Measurements from ENCODE around the gene MUCL1. TPM values are rescaled to one million over a fixed set of nuclear protein-coding genes. Genes with fewer than 3 reads are reported as not detected.

MUCL1 gene
- total RNA-seq, 2 experiments from 2014 or later: not detected

GRCh38 chr12:54890339-54890738, 36.0 kb downstream of the MUCL1 start:
- CTCF ChIA-PET: no interaction called here
- POLR2A ChIA-PET: no interaction called here

GRCh38 chr12:54891717-54892478, 37.6 kb downstream of the MUCL1 start:
- ChIA-PET POLR2A (no interaction called here), CTCF (interaction anchor here (0.7 kb wide), 1 partner anchor 730 kb away, joined by 3 read pairs; no protein-coding TSS in a partner anchor)

Other genes starting within 250 kb of the MUCL1 start
- gene LACRT, start 219.6 kb upstream of the MUCL1 start, total RNA-seq: not detected
- gene DCD, start 206.2 kb upstream of the MUCL1 start, total RNA-seq: not detected
- 10 to 100 TPM; 80.5 to 81.2 TPM for gene TESPA1, start 130.2 kb downstream of the MUCL1 start, total RNA-seq
- gene NEUROD4, start 165.5 kb downstream of the MUCL1 start, total RNA-seq: not detected

All from activated CD8-positive, alpha-beta memory T cell treated with anti-CD3 and anti-CD28 coated beads for 36 hours (primary cell).